ENCODE data around the gene GALNT9.

- TF ChIP-seq CTCF (IDR thresholded peaks at IDR 0.05) (no peak), POLR2A (IDR thresholded peaks at IDR 0.05) (no peak)
These were observed 7.9 kb downstream of the GALNT9 start for GRCh38 chr12:132321321-132322118.
